OCI-LY3 (cell line): ENCODE data around the gene LEMD3.

Experiments
- H2AFZ ChIP-seq: fragments of 200-600, 300-600 bp; shearing (Covaris generic); 2 replicates; pipeline ENCODE4 v1.6.0; 2014; ENCODE audit warnings: antibody characterized with exemption, low read depth, low read length
- H3K27ac ChIP-seq: fragments of 200-600, 300-600 bp; sonication (generic); 2 replicates; pipeline ENCODE4 v1.5.1; 2014; ENCODE audit warnings: mild to moderate bottlenecking, low read length, moderate library complexity, mixed read lengths
- H3K27me3 ChIP-seq: fragments of 200-600, 300-600 bp; sonication (generic); 2 replicates; pipeline ENCODE4 v1.6.1; 2014; ENCODE audit warnings: low read depth, low read length, mixed read lengths
- H3K36me3 ChIP-seq: fragments of 200-600, 300-600 bp; sonication (generic); replicated peaks from 2 replicates; pipeline ENCODE3; 2014; ENCODE audit warnings: low read depth, low read length, mixed read lengths
- H3K4me1 ChIP-seq: fragments of 300-600, 200-600 bp; sonication (generic); 2 replicates; pipeline ENCODE4 v1.6.1; 2014; ENCODE audit warnings: low read length, mixed read lengths
- H3K4me2 ChIP-seq: fragments of 200-600, 300-600 bp; sonication (generic); 2 replicates; pipeline ENCODE4 v1.6.1; 2014; ENCODE audit warnings: low read length, mixed read lengths
- H3K4me3 ChIP-seq: fragments of 300-600, 200-600 bp; sonication (generic); 2 replicates; pipeline ENCODE4 v1.5.1; 2014; ENCODE audit warnings: antibody characterized with exemption, mild to moderate bottlenecking, low read length, moderate library complexity
- H3K79me2 ChIP-seq: fragments of 300-600, 200-600 bp; shearing (Covaris generic); 2 replicates; pipeline ENCODE4 v1.6.1; 2014; ENCODE audit warnings: mild to moderate bottlenecking, low read length, mixed read lengths
- H3K9ac ChIP-seq: fragments of 300-600, 200-600 bp; shearing (Covaris generic); 2 replicates; pipeline ENCODE4 v1.6.0; 2014; ENCODE audit warnings: mild to moderate bottlenecking, low read length, moderate library complexity
- H3K9me3 ChIP-seq: fragments of 200-600, 300-600 bp; shearing (Covaris generic); 2 replicates; pipeline ENCODE4 v1.6.1; 2014; ENCODE audit warnings: low read length, mixed read lengths; ENCODE audit not compliant: insufficient read depth
- H4K20me1 ChIP-seq: fragments of 200-600, 300-600 bp; sonication (generic); 2 replicates; pipeline ENCODE4 v1.6.1; 2016; ENCODE audit warnings: low read length, mixed read lengths; ENCODE audit not compliant: insufficient read depth
- CTCF ChIP-seq: fragments of 200-600, 300-600 bp; sonication (generic); IDR thresholded peaks from 2 replicates; pipeline ENCODE4 v1.5.1; 2014; ENCODE audit warnings: antibody characterized with exemption, low read length, low read depth
- EZH2phosphoT487 ChIP-seq: fragments of 200-600 bp; shearing (Covaris generic); IDR thresholded peaks from 2 replicates; pipeline ENCODE4 v1.6.1; 2018; ENCODE audit warnings: antibody characterized with exemption, mixed run types, low read depth

Gene LEMD3

GRCh38 chr12:65156366-65156841, 13.0 kb upstream of the LEMD3 start:
- Histone ChIP-seq H2AFZ (peak overlapping the region; percentile 48), H3K9ac (peak overlapping the region; percentile 65), H3K27me3 (no peaks in the 10 kb centered on the region), H3K9me3 (no peaks in the 10 kb centered on the region), H3K4me1 (peaks cover 29% of the 10 kb centered on the region), H3K79me2 (no peaks in the 10 kb centered on the region), H3K4me3 (peak overlapping the region; percentile 57), H4K20me1 (no peaks in the 10 kb centered on the region), H3K36me3 (no peaks in the 10 kb centered on the region), H3K4me2 (peak overlapping the region; percentile 77), H3K27ac (peak overlapping the region; percentile 92)
- TF ChIP-seq CTCF (no peak), EZH2phosphoT487 (no peak)

DNA sequence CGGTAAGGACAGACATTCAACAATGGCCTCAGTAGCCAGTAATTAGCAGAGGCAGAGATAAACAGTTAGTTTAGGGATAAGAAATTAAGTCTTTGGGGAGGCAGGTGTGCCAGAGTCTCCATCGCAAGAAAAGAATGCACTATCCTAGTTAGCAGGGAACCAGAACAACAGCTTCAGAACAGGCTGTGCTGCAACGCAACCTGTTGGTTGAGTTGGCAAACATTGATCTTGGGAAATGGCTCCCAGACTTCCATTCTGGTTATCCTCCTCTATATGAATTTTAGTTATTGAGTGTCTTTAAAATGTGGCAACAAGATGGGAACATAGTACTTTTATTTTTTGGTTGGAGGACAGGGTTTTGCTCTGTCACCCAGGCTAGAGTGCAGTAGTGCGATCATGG, 12.3 kb upstream of the LEMD3 start:
- Histone ChIP-seq H3K4me2 (peak overlapping the region; percentile 77), H3K9ac (peak overlapping the region; percentile 65)

DNA sequence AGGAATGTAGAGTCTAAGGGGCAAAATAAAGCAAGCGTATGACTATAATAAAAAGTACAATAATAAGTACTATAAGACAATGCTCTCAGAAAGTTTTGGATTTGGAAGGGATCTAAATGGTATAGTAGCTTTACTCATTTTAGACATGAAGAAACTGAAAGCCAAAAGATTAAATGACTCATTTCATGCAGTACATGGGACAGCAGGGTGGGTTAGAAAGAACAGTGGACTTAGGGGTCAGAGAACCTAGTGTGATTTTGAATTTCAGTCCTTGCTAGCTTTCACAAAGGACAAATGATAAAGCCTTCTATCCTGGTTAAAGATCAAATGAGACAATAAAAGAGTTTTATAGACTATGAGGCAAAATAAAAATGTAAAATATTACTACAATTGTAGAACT, 6.8 kb upstream of the LEMD3 start:
- peaks cover 24% of the 10 kb centered on the region for H3K4me1 ChIP-seq
- no peak overlapping the region for H3K4me3 ChIP-seq
- TF ChIP-seq EZH2phosphoT487 (no peak), CTCF (no peak)
- no peaks in the 10 kb centered on the region for H3K9me3 ChIP-seq
- H2AFZ ChIP-seq: no peak overlapping the region
- no peaks in the 10 kb centered on the region for H3K79me2 ChIP-seq
- H4K20me1 ChIP-seq: no peaks in the 10 kb centered on the region
- H3K9ac ChIP-seq: no peak overlapping the region
- H3K36me3 ChIP-seq: no peaks in the 10 kb centered on the region
- H3K4me2 ChIP-seq: no peak overlapping the region
- H3K27me3 ChIP-seq: no peaks in the 10 kb centered on the region
- H3K27ac ChIP-seq: no peak overlapping the region

More for the DNA sequence above, 12.3 kb upstream of the LEMD3 start:
- H3K27ac ChIP-seq: peak overlapping the region; percentile 92
- no peaks in the 10 kb centered on the region for H3K79me2 ChIP-seq
- H3K27me3 ChIP-seq: no peaks in the 10 kb centered on the region
- H3K4me3 ChIP-seq: peak overlapping the region; percentile 57
- no peaks in the 10 kb centered on the region for H3K9me3 ChIP-seq
- H3K4me1 ChIP-seq: peaks cover 29% of the 10 kb centered on the region
- TF ChIP-seq EZH2phosphoT487: no peak
- no peak for TF ChIP-seq CTCF
- no peaks in the 10 kb centered on the region for H4K20me1 ChIP-seq
- H2AFZ ChIP-seq: peak overlapping the region; percentile 48
- H3K36me3 ChIP-seq: no peaks in the 10 kb centered on the region

- Histone ChIP-seq H3K79me2 (peaks cover 4% of the 10 kb centered on the region; the same call in 1 of the 2 replicates), H3K4me1 (peaks cover 28% of the 10 kb centered on the region)
- no peak for TF ChIP-seq EZH2phosphoT487
- TF ChIP-seq CTCF: no peak
Measured at GRCh38 chr12:65164244-65164643, 5.1 kb upstream of the LEMD3 start.

More at GRCh38 chr12:65164244-65164643, 5.1 kb upstream of the LEMD3 start:
- H3K27me3 ChIP-seq: no peaks in the 10 kb centered on the region
- H3K36me3 ChIP-seq: no peaks in the 10 kb centered on the region
- H3K4me3 ChIP-seq: no peak overlapping the region
- H4K20me1 ChIP-seq: no peaks in the 10 kb centered on the region
- no peaks in the 10 kb centered on the region for H3K9me3 ChIP-seq
- no peak overlapping the region for H3K27ac ChIP-seq
- no peak overlapping the region for H2AFZ ChIP-seq
- no peak overlapping the region for H3K9ac ChIP-seq
- H3K4me2 ChIP-seq: peak overlapping the region; percentile 5; the same call in 1 of the 2 replicates
